ENCODE measurements around the gene RGS12. TPM values are rescaled to one million over a fixed set of nuclear protein-coding genes. Genes with fewer than 3 reads are reported as not detected.
A peak's percentile ranks its signal among the peaks of the same experiment; 100 is the strongest.

The RGS12 gene
- total and polyA plus RNA-seq, 5 experiments from 2014 or later = 1.2 to 2.6 (median 2.0) TPM

DNA sequence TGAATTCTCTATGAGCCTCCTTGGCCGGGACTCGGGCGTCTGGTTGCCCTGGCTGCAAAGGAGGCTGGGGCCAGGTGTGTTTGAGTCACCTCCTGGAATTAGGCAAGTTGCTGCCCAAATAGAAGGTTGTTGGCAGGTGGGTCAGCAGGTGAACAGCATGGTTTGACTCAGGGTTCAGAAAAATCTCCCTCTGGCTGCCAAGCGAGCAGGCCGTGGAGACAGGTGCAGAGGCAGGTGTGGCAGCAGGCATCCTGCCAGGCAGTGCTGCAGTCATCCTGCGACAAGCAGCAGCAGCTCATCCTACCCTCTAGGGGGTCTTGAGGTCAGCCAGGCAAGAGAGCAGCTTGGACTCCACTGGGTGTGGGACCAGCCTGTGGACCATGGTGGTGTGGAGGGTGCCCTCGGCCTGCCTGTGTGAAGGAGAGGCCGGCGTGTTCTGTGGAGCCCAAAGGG is 35.7 kb upstream of the RGS12 start:
- ATAC-seq = no peak
- POLR2A ChIA-PET = interaction anchor here (0.6 kb wide), 1 partner anchor 738 kb away, joined by 4 read pairs; no protein-coding TSS in a partner anchor
- Mint-ChIP-seq H3K27ac (no peak overlapping the region), H3K27me3 (no peaks in the 10 kb centered on the region), H3K4me3 (no peak overlapping the region), H3K36me3 (peaks cover 0 to 10% (median 0%) of the 10 kb centered on the region in 3 donors), H3K4me1 (peaks cover 0 to 2% (median 0%) of the 10 kb centered on the region in 4 donors), H3K9me3 (no peaks in the 10 kb centered on the region)
- DNase-seq = peak in 1 of 10 donors; percentile 15

GRCh38 chr4:3257556-3258482 is 35.0 kb upstream of the RGS12 start:
- Mint-ChIP-seq H3K9me3 (no peaks in the 10 kb centered on the region), H3K4me3 (no peak overlapping the region), H3K4me1 (peaks cover 0 to 2% (median 0%) of the 10 kb centered on the region in 4 donors), H3K27ac (no peak overlapping the region), H3K27me3 (no peaks in the 10 kb centered on the region), H3K36me3 (peaks cover 0 to 10% (median 0%) of the 10 kb centered on the region in 3 donors)
- ATAC-seq = no peak
- peak in 1 of 10 donors; percentile 15 for DNase-seq
- POLR2A ChIA-PET = no interaction called here

DNA sequence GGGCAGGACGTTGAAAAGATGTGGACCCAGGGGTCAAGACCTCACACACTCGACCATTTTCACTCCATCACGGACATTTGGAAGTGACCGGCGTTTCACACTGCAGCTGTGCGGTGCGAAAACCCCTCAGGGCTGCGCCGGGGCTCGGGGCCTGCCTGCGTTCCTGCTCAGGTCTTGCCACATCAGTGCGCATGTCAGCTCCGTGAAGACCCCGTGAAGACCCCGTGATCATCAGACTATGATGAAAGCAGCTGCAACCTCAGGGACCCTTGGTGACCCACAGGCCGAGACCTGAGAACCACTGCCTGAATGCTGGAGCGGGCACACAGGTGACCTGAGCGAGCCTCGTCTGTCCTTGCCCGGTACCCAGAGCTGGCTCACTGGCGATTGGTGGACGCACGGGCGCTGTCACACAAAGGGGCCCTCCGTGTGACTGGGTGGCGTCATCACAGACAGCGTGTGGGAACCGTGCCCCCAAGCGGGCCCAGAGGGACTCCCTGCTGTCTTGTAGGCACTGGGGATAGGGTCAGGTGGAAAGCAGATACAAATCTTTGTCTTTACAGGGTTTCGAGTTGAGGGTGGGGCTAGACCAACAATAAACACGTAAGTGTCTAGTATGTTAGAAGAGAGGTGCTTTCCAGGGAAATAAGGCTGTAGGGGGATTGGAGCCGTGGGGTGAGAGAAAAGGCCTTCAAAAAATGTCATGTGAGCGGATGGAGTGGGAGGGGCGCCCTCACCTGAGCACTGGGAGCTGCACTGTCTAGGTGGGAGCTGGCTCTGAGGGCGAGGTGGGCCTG is 31.2 kb upstream of the RGS12 start:
- peak in 1 of 10 donors; percentile 11 for DNase-seq
- peaks cover 0 to 2% (median 0%) of the 10 kb centered on the region in 4 donors for H3K4me1 Mint-ChIP-seq
- no peak overlapping the region for H3K4me3 Mint-ChIP-seq
- no peaks in the 10 kb centered on the region for H3K9me3 Mint-ChIP-seq
- ATAC-seq = no peak
- no peaks in the 10 kb centered on the region for H3K27me3 Mint-ChIP-seq
- peak overlapping the region in 2 of 10 donors; percentile 25 to 57 for H3K27ac Mint-ChIP-seq
- POLR2A ChIA-PET = no interaction called here
- H3K36me3 Mint-ChIP-seq = peaks cover 0 to 3% (median 0%) of the 10 kb centered on the region in 3 donors

GRCh38 chr4:3262208-3263052 is 30.4 kb upstream of the RGS12 start:
- Mint-ChIP-seq H3K36me3 (no peaks in the 10 kb centered on the region), H3K4me1 (peaks cover 0 to 2% (median 0%) of the 10 kb centered on the region in 4 donors), H3K4me3 (no peak overlapping the region), H3K9me3 (no peaks in the 10 kb centered on the region), H3K27me3 (no peaks in the 10 kb centered on the region), H3K27ac (no peak overlapping the region)
- ATAC-seq (no peak), DNase-seq (peak in 1 of 10 donors; percentile 4)
- POLR2A ChIA-PET = no interaction called here

GRCh38 chr4:3263053-3263875 is 29.6 kb upstream of the RGS12 start:
- Mint-ChIP-seq H3K4me1 (peaks cover 0 to 2% (median 0%) of the 10 kb centered on the region in 4 donors), H3K36me3 (no peaks in the 10 kb centered on the region), H3K9me3 (no peaks in the 10 kb centered on the region), H3K27me3 (no peaks in the 10 kb centered on the region), H3K4me3 (no peak overlapping the region), H3K27ac (peak overlapping the region in 1 of 10 donors; percentile 52)
- ATAC-seq (no peak), DNase-seq (peak in 1 of 10 donors; percentile 10)
- POLR2A ChIA-PET = no interaction called here

DNA sequence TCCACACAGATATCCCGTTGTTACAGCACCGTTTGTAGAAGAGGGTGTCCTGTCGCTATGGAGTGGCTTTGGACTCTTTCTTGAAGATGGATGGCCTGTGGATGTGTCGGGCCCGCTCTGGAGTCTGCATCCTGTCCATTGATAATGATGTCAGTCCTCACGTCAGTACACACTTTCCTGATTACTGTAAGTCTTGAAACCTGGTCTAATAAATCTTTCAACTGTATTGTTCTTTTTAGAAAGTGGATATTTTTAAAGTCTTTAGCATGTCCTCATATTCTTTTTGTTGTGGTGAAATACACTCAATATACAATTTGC is 29.0 kb upstream of the RGS12 start:
- no peaks in the 10 kb centered on the region for H3K27me3 Mint-ChIP-seq
- H3K27ac Mint-ChIP-seq = no peak overlapping the region
- no peak for ATAC-seq
- H3K36me3 Mint-ChIP-seq = no peaks in the 10 kb centered on the region
- H3K4me3 Mint-ChIP-seq = no peak overlapping the region
- H3K9me3 Mint-ChIP-seq = no peaks in the 10 kb centered on the region
- H3K4me1 Mint-ChIP-seq = peaks cover 0 to 2% (median 0%) of the 10 kb centered on the region in 4 donors
- no peak for DNase-seq
- POLR2A ChIA-PET = no interaction called here

GRCh38 chr4:3266076-3266475 is 26.7 kb upstream of the RGS12 start:
- Mint-ChIP-seq H3K9me3 (no peaks in the 10 kb centered on the region), H3K4me3 (no peak overlapping the region), H3K27me3 (no peaks in the 10 kb centered on the region), H3K27ac (peak overlapping the region in 1 of 10 donors; percentile 72), H3K36me3 (no peaks in the 10 kb centered on the region), H3K4me1 (peaks cover 0 to 2% (median 0%) of the 10 kb centered on the region in 4 donors)
- no peak for ATAC-seq
- DNase-seq = no peak
- POLR2A ChIA-PET = no interaction called here

DNA sequence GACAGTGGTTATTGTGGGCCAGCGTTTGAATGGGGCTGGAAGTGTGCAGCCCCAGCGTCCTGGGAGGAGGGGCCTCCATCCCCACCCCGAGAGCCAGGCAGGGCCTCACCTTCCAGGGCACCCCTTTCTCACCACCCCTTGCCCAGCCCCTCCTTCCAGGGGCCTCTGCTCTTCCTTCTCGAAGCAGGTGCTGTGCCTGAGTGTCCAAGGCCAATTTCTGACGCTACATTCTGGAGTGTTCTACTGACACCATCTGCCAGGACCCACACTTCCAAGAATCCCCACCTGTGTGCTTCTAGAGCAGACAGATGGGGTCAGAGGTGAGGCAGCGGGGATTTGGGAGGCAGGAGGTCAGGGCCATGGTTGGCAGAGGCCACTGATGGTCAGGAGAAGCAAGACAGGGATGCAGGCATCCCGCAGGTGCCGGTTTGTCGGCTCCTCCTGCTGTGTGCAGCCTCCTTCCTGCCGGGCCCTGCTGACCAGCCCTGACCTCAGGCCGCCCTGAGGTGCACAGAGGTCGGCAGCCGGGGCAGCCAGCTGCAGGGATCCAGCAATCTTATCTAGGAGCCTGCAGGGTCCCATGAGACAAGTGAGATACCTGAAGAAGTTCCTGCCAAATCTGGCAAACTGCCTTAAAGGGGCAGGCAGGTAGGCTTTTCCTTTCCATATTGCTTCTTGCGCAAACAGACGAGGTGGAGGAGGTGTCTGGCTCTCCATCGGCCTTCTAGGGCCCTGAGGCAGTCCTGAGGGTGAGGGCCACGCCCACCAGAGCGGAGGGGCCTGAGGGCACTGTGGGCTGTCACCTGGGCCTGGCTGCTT is 25.0 kb upstream of the RGS12 start:
- no peaks in the 10 kb centered on the region for H3K4me1 Mint-ChIP-seq
- DNase-seq (no peak), ATAC-seq (no peak)
- H3K9me3 Mint-ChIP-seq = peaks cover 0 to 2% (median 0%) of the 10 kb centered on the region in 9 donors
- POLR2A ChIA-PET = no interaction called here
- no peaks in the 10 kb centered on the region for H3K27me3 Mint-ChIP-seq
- H3K4me3 Mint-ChIP-seq = no peak overlapping the region
- no peaks in the 10 kb centered on the region for H3K36me3 Mint-ChIP-seq
- H3K27ac Mint-ChIP-seq = no peak overlapping the region

DNA sequence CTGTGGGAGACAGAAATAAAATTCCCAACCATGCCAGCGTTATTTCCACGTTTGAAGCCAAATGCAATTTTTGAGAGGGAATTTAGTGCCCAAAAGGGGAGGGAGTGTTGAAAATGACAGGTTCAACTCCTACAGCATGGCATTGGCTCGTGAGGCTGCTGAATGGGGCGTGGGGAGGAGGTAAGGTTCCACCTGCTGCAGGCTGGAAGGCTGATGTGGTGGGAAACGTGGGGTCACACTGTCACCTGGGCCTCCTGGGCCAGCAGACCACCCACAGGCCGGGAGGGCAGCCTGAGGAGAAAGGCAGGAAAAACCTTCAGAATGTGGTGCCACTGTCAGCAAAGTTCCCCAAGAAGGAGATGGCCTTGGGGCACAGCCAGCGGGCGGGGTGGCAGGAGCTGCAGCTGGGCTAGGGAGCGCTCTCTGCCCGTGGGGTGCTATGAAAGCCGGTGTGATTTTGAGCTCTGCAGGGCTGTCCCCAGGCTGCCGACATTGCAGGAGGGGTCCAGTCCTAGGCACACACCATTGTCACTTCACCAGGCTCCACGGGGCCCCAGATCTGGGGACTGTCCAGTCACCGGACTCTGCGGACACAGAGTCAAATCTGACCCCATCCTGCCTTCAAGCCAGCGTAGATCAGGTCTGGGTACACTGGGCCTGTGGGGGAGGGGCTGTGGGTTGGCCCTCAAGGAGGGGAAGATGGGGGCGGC is 24.3 kb upstream of the RGS12 start:
- Mint-ChIP-seq H3K27me3 (peaks cover 0 to 1% (median 0%) of the 10 kb centered on the region in 5 donors), H3K4me3 (no peak overlapping the region), H3K4me1 (no peaks in the 10 kb centered on the region), H3K27ac (no peak overlapping the region), H3K36me3 (peaks cover 0 to 3% (median 2%) of the 10 kb centered on the region in 3 donors), H3K9me3 (peaks cover 0 to 6% (median 3%) of the 10 kb centered on the region in 9 donors)
- ATAC-seq (no peak), DNase-seq (no peak)
- POLR2A ChIA-PET = no interaction called here

- Mint-ChIP-seq H3K27me3 (peaks cover 0 to 1% (median 0%) of the 10 kb centered on the region in 5 donors), H3K36me3 (peaks cover 0 to 5% (median 2%) of the 10 kb centered on the region in 3 donors), H3K4me1 (no peaks in the 10 kb centered on the region), H3K9me3 (peaks cover 0 to 11% (median 4%) of the 10 kb centered on the region in 9 donors), H3K4me3 (no peak overlapping the region), H3K27ac (no peak overlapping the region)
- ATAC-seq (no peak), DNase-seq (no peak)
- POLR2A ChIA-PET = no interaction called here
These were observed 23.5 kb upstream of the RGS12 start for GRCh38 chr4:3269105-3269927.
